GM18505 (cell line): Measurements from ENCODE around the gene EIF6.

Experiments used
- ATAC-seq: cut with Tn5 transposase; IDR thresholded peaks from one replicate; pipeline ENCODE4 v1.9.1; 2021; ENCODE audit not compliant: unreplicated experiment
- POLR2A ChIP-seq: IDR thresholded peaks from 4 replicates; pipeline ENCODE4 v1.6.1; 2011; ENCODE audit warnings: borderline replicate concordance; ENCODE audit not compliant: insufficient read depth, insufficient read length; ENCODE audit errors: extremely low read depth

EIF6 gene

GRCh38 chr20:35238170-35238569, 46.4 kb downstream of the EIF6 start:
- TF ChIP-seq POLR2A = no peak
- ATAC-seq = no peak

DNA sequence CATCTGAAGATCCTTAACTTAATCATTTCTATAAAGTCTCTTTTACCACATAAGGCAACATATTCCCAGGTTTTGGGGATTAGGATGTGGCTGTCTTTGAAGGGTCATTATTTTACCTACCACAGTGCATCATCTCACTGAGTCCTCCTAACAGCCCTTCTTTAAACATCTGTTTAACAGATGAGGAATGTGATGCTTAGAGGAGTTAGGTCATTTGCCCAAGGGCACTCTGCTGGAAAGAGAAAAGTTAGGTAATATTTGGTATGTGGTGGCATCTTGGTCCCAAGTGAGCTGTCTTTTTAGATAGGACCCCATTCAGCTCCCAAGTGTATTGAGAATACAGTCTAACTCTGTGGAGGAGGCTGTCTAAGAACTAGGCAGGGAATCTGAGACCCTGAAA, 47.1 kb downstream of the EIF6 start:
- no peak for ATAC-seq
- TF ChIP-seq POLR2A = no peak

GRCh38 chr20:35235881-35236280, 48.7 kb downstream of the EIF6 start:
- no peak for TF ChIP-seq POLR2A
- no peak for ATAC-seq

DNA sequence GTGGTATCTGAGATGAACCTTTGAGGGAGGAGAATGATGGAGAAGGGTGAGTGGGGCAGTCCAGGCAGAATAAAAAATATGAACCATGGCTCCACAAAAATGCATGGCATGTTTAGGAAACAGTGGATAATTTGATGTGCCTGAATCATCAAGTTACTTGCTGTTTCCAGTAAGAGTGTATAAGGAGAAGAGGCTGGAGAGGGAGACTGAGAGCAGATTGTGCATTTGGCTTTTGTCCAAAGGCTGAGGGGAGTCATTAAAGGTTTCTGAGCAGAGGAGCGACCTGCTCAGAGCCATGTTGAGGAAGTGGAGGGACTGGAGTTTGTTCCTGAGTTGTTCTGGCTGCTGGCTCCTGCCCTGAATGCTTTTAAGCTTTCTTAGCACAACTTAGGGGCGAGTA, 52.0 kb downstream of the EIF6 start:
- TF ChIP-seq POLR2A = no peak
- ATAC-seq = no peak
